ENCODE data around the gene CTNNA3. TPM values are rescaled to one million over a fixed set of nuclear protein-coding genes. Genes with fewer than 3 reads are reported as not detected.

The CTNNA3 gene
- total RNA-seq, 1 experiment from 2014 or later = 0.32 TPM

DNA sequence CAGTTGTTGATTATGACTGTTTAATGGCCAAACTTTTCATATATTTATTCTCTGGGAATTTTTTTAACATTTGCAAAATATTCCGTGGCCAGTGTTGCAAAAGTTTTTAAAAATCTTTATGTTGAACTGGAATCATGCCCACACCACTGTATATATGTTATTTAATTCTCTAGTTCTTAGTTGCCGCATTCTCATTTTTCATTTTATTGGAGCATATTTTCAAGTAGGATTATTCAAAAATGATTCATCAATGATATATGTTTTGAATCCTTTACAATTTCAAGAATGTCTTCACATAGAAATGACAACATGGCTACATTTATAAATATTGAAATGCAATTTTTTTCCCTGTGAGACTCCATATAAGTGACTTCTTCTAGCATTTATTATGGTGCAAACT is 958.8 kb downstream of the CTNNA3 start:
- no peak overlapping the region for H3K9ac ChIP-seq (ENCODE audit: low read length)
- no peak overlapping the region for H3K4me2 ChIP-seq (ENCODE audit: low read length)
- H3K4me3 ChIP-seq (replicated peaks in 1 of 2; ENCODE audit: low read depth in 1 of 2, low read length in 2 of 2) = no peak overlapping the region
- POLR2A ChIA-PET = no interaction called here
- BruUV-seq (replicated peaks) = no TSS peak
- no peak for DNase-seq (ENCODE audit: low read depth, low spot score)
- RAD21 ChIA-PET (ENCODE audit: low non-redundant PET in 1 of 2, low total read pairs in 2 of 2, uncharacterized antibody in 2 of 2, unreplicated experiment in 2 of 2) = no interaction called here
- H3K27ac ChIP-seq (ENCODE audit: low read depth, low read length) = no peak overlapping the region
- no peaks in the 10 kb centered on the region for H3K4me1 ChIP-seq (ENCODE audit: control insufficient read depth in 1 of 2, insufficient read depth in 2 of 2, low read length in 2 of 2)
- no peaks in the 10 kb centered on the region for H3K36me3 ChIP-seq (ENCODE audit: control insufficient read depth in 1 of 2, insufficient read depth in 2 of 2, low read length in 2 of 2)
- no peaks in the 10 kb centered on the region for H3K9me3 ChIP-seq (ENCODE audit: control insufficient read depth in 1 of 2, insufficient read depth in 1 of 2, low read depth in 1 of 2, low read length in 2 of 2)
- ATAC-seq = no peak
- no peak overlapping the region for H2AFZ ChIP-seq (ENCODE audit: low read depth, low read length, poor library complexity, severe bottlenecking)
- CTCF ChIA-PET = no interaction called here
- H4K20me1 ChIP-seq (ENCODE audit: insufficient read depth) = no peaks in the 10 kb centered on the region
- TF ChIP-seq CEBPB (IDR thresholded peaks at IDR 0.05; ENCODE audit: low read depth) = no peak
- no peak for TF ChIP-seq ELF1 (IDR thresholded peaks at IDR 0.05; ENCODE audit: borderline replicate concordance, low read depth)
- TF ChIP-seq EZH2 (IDR thresholded peaks at IDR 0.05) = no peak
- TF ChIP-seq POLR2A (IDR thresholded peaks at IDR 0.05; ENCODE audit: borderline replicate concordance, extremely low read depth, insufficient read depth, insufficient read length) = no peak
- TF ChIP-seq, protein P1, sequence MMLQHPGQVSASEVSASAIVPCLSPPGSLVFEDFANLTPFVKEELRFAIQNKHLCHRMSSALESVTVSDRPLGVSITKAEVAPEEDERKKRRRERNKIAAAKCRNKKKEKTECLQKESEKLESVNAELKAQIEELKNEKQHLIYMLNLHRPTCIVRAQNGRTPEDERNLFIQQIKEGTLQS (IDR thresholded peaks at IDR 0.05) = no peak
- TF ChIP-seq EGR1 (IDR thresholded peaks at IDR 0.05; ENCODE audit: low read depth) = no peak
- no peak for TF ChIP-seq SRF (IDR thresholded peaks at IDR 0.05; ENCODE audit: low read depth)
- TF ChIP-seq TCF7L2 (IDR thresholded peaks at IDR 0.05; ENCODE audit: borderline replicate concordance, extremely low read depth, insufficient read depth, insufficient read length) = no peak
- no peak for TF ChIP-seq YY1 (IDR thresholded peaks at IDR 0.05; ENCODE audit: extremely low read depth, insufficient replicate concordance, low read depth, low read length)
- TF ChIP-seq RAD21 (IDR thresholded peaks at IDR 0.05; ENCODE audit: low read depth) = no peak
- TF ChIP-seq SIN3A (IDR thresholded peaks at IDR 0.05; ENCODE audit: low read depth) = no peak
- TF ChIP-seq SP1 (IDR thresholded peaks at IDR 0.05; ENCODE audit: low read depth) = no peak
- TF ChIP-seq, protein P2, sequence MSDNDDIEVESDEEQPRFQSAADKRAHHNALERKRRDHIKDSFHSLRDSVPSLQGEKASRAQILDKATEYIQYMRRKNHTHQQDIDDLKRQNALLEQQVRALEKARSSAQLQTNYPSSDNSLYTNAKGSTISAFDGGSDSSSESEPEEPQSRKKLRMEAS (IDR thresholded peaks at IDR 0.05) = no peak
- TF ChIP-seq, protein P3, sequence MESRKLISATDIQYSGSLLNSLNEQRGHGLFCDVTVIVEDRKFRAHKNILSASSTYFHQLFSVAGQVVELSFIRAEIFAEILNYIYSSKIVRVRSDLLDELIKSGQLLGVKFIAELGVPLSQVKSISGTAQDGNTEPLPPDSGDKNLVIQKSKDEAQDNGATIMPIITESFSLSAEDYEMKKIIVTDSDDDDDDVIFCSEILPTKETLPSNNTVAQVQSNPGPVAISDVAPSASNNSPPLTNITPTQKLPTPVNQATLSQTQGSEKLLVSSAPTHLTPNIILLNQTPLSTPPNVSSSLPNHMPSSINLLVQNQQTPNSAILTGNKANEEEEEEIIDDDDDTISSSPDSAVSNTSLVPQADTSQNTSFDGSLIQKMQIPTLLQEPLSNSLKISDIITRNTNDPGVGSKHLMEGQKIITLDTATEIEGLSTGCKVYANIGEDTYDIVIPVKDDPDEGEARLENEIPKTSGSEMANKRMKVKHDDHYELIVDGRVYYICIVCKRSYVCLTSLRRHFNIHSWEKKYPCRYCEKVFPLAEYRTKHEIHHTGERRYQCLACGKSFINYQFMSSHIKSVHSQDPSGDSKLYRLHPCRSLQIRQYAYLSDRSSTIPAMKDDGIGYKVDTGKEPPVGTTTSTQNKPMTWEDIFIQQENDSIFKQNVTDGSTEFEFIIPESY (IDR thresholded peaks at IDR 0.05; ENCODE audit: extremely low read depth, insufficient replicate concordance, low read length) = no peak
- H3K9me2 ChIP-seq (ENCODE audit: insufficient read depth) = no peaks in the 10 kb centered on the region
- no peaks in the 10 kb centered on the region for H3K79me2 ChIP-seq (ENCODE audit: insufficient read depth, low read length)
- no peaks in the 10 kb centered on the region for H3K27me3 ChIP-seq (ENCODE audit: insufficient read depth, low read length)
- intact Hi-C loops (cut with micrococcal nuclease) = no loop called here
